Measurements from ENCODE around the gene ADGRA3.
"Not testable (repeated sequence)": the region's sequence is repeated elsewhere in the genome, so short reads cannot be mapped to it uniquely, and the experiment has no call there.

Gene ADGRA3

GRCh38 chr4:22480675-22481327 is 35.1 kb downstream of the ADGRA3 start:
- H3K36me3 ChIP-seq (ENCODE audit: low read depth) = no peaks in the 10 kb centered on the region
- no peak for TF ChIP-seq CTCF (IDR thresholded peaks at IDR 0.05; ENCODE audit: poor library complexity, severe bottlenecking)
- no peak for DNase-seq (ENCODE audit: low spot score)

DNA sequence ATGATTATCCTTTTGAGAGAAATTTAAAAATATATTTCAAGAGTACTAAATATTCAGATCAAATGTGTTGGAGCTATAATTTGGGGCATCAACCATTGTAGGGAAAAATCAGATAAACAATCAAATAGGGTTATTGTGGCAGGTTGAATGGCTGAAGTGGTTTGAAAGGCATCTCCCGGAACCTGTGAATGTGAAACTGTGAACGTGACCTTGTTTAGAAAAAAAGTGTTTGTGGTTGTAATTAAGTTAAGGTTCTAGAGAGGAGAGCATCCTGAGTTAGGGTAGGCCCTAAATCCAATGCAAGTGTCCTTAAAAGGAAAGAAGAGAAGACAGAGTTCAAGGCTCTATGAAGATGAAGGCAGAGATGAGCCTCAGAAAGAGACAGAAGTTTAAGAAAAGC is 37.4 kb downstream of the ADGRA3 start:
- H3K9me3 ChIP-seq (ENCODE audit: severe bottlenecking) = no peaks in the 10 kb centered on the region
- peaks cover 32% of the 10 kb centered on the region for H3K4me1 ChIP-seq (ENCODE audit: insufficient read depth, poor library complexity, severe bottlenecking)
- TF ChIP-seq CTCF (IDR thresholded peaks at IDR 0.05; ENCODE audit: poor library complexity, severe bottlenecking) = no peak
- no peak for DNase-seq (ENCODE audit: low spot score)
- H3K4me3 ChIP-seq (ENCODE audit: severe bottlenecking) = no peak overlapping the region
- no peak overlapping the region for H3K27ac ChIP-seq (ENCODE audit: poor library complexity, severe bottlenecking)
- H3K27me3 ChIP-seq (ENCODE audit: insufficient read depth, poor library complexity, severe bottlenecking) = no peaks in the 10 kb centered on the region
- no peak for ATAC-seq (ENCODE audit: low read depth)
- H3K36me3 ChIP-seq (ENCODE audit: low read depth) = no peaks in the 10 kb centered on the region

More at GRCh38 chr4:22480675-22481327, 35.1 kb downstream of the ADGRA3 start:
- Histone ChIP-seq H3K9me3 (ENCODE audit: severe bottlenecking) (no peaks in the 10 kb centered on the region), H3K27ac (ENCODE audit: poor library complexity, severe bottlenecking) (no peak overlapping the region), H3K4me1 (ENCODE audit: insufficient read depth, poor library complexity, severe bottlenecking) (peaks cover 36% of the 10 kb centered on the region), H3K4me3 (ENCODE audit: severe bottlenecking) (no peak overlapping the region), H3K27me3 (ENCODE audit: insufficient read depth, poor library complexity, severe bottlenecking) (no peaks in the 10 kb centered on the region)
- ATAC-seq (ENCODE audit: low read depth) = no peak

- Histone ChIP-seq H3K27ac (ENCODE audit: poor library complexity, severe bottlenecking) (no peak overlapping the region), H3K27me3 (ENCODE audit: insufficient read depth, poor library complexity, severe bottlenecking) (no peaks in the 10 kb centered on the region), H3K36me3 (ENCODE audit: low read depth) (0 out of 2 replicates have a peak, but pooled peaks cover 3% of the 10 kb centered on the region), H3K9me3 (ENCODE audit: severe bottlenecking) (no peaks in the 10 kb centered on the region), H3K4me3 (ENCODE audit: severe bottlenecking) (no peak overlapping the region), H3K4me1 (ENCODE audit: insufficient read depth, poor library complexity, severe bottlenecking) (peaks cover 31% of the 10 kb centered on the region)
- no peak for DNase-seq (ENCODE audit: low spot score)
- no peak for TF ChIP-seq CTCF (IDR thresholded peaks at IDR 0.05; ENCODE audit: poor library complexity, severe bottlenecking)
- ATAC-seq (ENCODE audit: low read depth) = no peak
These were observed 38.1 kb downstream of the ADGRA3 start for GRCh38 chr4:22477813-22478182.

DNA sequence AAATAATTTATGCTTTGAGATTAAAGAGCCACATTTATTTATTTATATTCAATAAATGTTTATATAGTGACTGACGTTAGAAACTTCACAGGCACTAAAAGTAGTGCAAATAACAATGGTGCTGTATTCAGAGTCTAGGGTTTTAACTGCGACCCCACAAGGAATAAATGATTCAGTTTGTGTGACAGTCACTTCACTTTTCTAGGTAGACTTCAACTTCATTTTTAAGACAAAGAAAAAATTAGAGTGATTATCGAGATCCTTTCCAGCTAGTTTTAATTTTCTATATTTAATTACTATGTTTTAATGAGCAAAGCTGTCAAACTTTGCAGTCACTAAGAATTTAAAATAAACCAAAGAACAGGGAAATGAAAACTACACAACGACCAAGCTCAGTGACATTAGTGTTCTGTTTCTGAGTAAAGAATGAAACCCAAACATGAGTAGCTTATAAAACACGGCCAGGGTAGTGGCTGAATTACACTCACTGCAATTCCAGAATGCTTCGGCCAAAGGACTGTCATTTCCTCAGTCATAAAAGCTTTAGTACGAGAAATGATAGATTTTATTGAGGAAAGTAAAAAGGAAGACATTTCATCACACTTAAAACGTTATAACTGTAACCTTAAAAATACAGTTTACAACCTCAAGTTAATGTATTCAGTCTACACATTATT is 38.6 kb downstream of the ADGRA3 start:
- no peak for TF ChIP-seq CTCF (IDR thresholded peaks at IDR 0.05; ENCODE audit: poor library complexity, severe bottlenecking)
- Histone ChIP-seq H3K9me3 (ENCODE audit: severe bottlenecking) (no peaks in the 10 kb centered on the region), H3K4me3 (ENCODE audit: severe bottlenecking) (no peak overlapping the region), H3K27me3 (ENCODE audit: insufficient read depth, poor library complexity, severe bottlenecking) (no peaks in the 10 kb centered on the region), H3K4me1 (ENCODE audit: insufficient read depth, poor library complexity, severe bottlenecking) (peaks cover 35% of the 10 kb centered on the region), H3K27ac (ENCODE audit: poor library complexity, severe bottlenecking) (no peak overlapping the region), H3K36me3 (ENCODE audit: low read depth) (0 out of 2 replicates have a peak, but pooled peaks cover 7% of the 10 kb centered on the region)
- ATAC-seq (ENCODE audit: low read depth) (no peak), DNase-seq (ENCODE audit: low spot score) (no peak)

- TF ChIP-seq CTCF (IDR thresholded peaks at IDR 0.05; ENCODE audit: poor library complexity, severe bottlenecking) = no peak
- Histone ChIP-seq H3K9me3 (ENCODE audit: severe bottlenecking) (no peaks in the 10 kb centered on the region), H3K4me3 (ENCODE audit: severe bottlenecking) (no peak overlapping the region), H3K36me3 (ENCODE audit: low read depth) (0 out of 2 replicates have a peak, but pooled peaks cover 7% of the 10 kb centered on the region), H3K27ac (ENCODE audit: poor library complexity, severe bottlenecking) (peak overlapping the region; percentile 73), H3K4me1 (ENCODE audit: insufficient read depth, poor library complexity, severe bottlenecking) (peaks cover 41% of the 10 kb centered on the region), H3K27me3 (ENCODE audit: insufficient read depth, poor library complexity, severe bottlenecking) (no peaks in the 10 kb centered on the region)
- DNase-seq (ENCODE audit: low spot score) (no peak), ATAC-seq (ENCODE audit: low read depth) (no peak)
These were observed 39.9 kb downstream of the ADGRA3 start for GRCh38 chr4:22476011-22476410.

- H3K27ac ChIP-seq (ENCODE audit: poor library complexity, severe bottlenecking) = peak overlapping the region; percentile 73
- not testable (repeated sequence) for ATAC-seq (ENCODE audit: low read depth)
These were observed 40.6 kb downstream of the ADGRA3 start for GRCh38 chr4:22475311-22475646.

More at GRCh38 chr4:22475311-22475646, 40.6 kb downstream of the ADGRA3 start:
- H3K27me3 ChIP-seq (ENCODE audit: insufficient read depth, poor library complexity, severe bottlenecking); DNase-seq (ENCODE audit: low spot score); H3K36me3 ChIP-seq (ENCODE audit: low read depth); H3K4me3 ChIP-seq (ENCODE audit: severe bottlenecking); H3K9me3 ChIP-seq (ENCODE audit: severe bottlenecking): not testable (repeated sequence)
- H3K4me1 ChIP-seq (ENCODE audit: insufficient read depth, poor library complexity, severe bottlenecking) = peaks cover 38% of the 10 kb centered on the region
